OCI-LY3 (cell line): ENCODE measurements around the gene SLC12A6.
"Not testable (repeated sequence)": the region's sequence is repeated elsewhere in the genome, so short reads cannot be mapped to it uniquely, and the experiment has no call there.

Experiments used
- H2AFZ ChIP-seq: fragments of 200-600, 300-600 bp; shearing (Covaris generic); 2 replicates; pipeline ENCODE4 v1.6.0; 2014; ENCODE audit warnings: antibody characterized with exemption, low read depth, low read length
- H3K27ac ChIP-seq: fragments of 200-600, 300-600 bp; sonication (generic); 2 replicates; pipeline ENCODE4 v1.5.1; 2014; ENCODE audit warnings: mild to moderate bottlenecking, low read length, moderate library complexity, mixed read lengths
- H3K27me3 ChIP-seq: fragments of 200-600, 300-600 bp; sonication (generic); 2 replicates; pipeline ENCODE4 v1.6.1; 2014; ENCODE audit warnings: low read depth, low read length, mixed read lengths
- H3K36me3 ChIP-seq: fragments of 200-600, 300-600 bp; sonication (generic); replicated peaks from 2 replicates; pipeline ENCODE3; 2014; ENCODE audit warnings: low read depth, low read length, mixed read lengths
- H3K4me1 ChIP-seq: fragments of 300-600, 200-600 bp; sonication (generic); 2 replicates; pipeline ENCODE4 v1.6.1; 2014; ENCODE audit warnings: low read length, mixed read lengths
- H3K4me2 ChIP-seq: fragments of 200-600, 300-600 bp; sonication (generic); 2 replicates; pipeline ENCODE4 v1.6.1; 2014; ENCODE audit warnings: low read length, mixed read lengths
- H3K4me3 ChIP-seq: fragments of 300-600, 200-600 bp; sonication (generic); 2 replicates; pipeline ENCODE4 v1.5.1; 2014; ENCODE audit warnings: antibody characterized with exemption, mild to moderate bottlenecking, low read length, moderate library complexity
- H3K79me2 ChIP-seq: fragments of 300-600, 200-600 bp; shearing (Covaris generic); 2 replicates; pipeline ENCODE4 v1.6.1; 2014; ENCODE audit warnings: mild to moderate bottlenecking, low read length, mixed read lengths
- H3K9ac ChIP-seq: fragments of 300-600, 200-600 bp; shearing (Covaris generic); 2 replicates; pipeline ENCODE4 v1.6.0; 2014; ENCODE audit warnings: mild to moderate bottlenecking, low read length, moderate library complexity
- H3K9me3 ChIP-seq: fragments of 200-600, 300-600 bp; shearing (Covaris generic); 2 replicates; pipeline ENCODE4 v1.6.1; 2014; ENCODE audit warnings: low read length, mixed read lengths; ENCODE audit not compliant: insufficient read depth
- H4K20me1 ChIP-seq: fragments of 200-600, 300-600 bp; sonication (generic); 2 replicates; pipeline ENCODE4 v1.6.1; 2016; ENCODE audit warnings: low read length, mixed read lengths; ENCODE audit not compliant: insufficient read depth
- EZH2phosphoT487 ChIP-seq: fragments of 200-600 bp; shearing (Covaris generic); IDR thresholded peaks from 2 replicates; pipeline ENCODE4 v1.6.1; 2018; ENCODE audit warnings: antibody characterized with exemption, mixed run types, low read depth
- TF ChIP-seq, protein P1 (sequence below): fragments of 200-600, 300-600 bp; sonication (generic); IDR thresholded peaks from 2 replicates; pipeline ENCODE4 v1.5.1; 2014; ENCODE audit warnings: antibody characterized with exemption, low read length, low read depth

SLC12A6 gene

DNA sequence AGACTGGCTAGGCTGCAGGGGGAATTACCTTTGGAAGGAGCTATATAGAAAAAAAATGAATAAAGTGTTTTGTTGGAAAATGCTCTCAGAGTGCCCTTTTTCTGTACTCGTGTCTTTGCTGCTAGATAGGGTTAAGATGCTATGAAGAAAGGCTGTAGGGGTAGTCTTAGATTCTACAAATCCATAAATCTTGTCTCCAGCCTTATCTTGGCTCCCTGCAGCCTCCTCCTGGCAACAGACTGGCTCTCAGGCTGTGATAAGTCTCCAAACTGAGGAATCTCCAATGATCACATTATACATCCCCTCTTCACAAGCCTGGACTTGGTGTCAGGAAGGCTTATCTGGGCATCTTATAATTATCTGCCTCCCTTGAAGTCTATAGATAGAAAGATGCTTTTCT, 20.1 kb upstream of the SLC12A6 start:
- no peak overlapping the region for H3K9ac ChIP-seq
- H3K4me1 ChIP-seq, result no peaks in the 10 kb centered on the region
- H3K36me3 ChIP-seq, result peaks cover 58% of the 10 kb centered on the region
- no peak overlapping the region for H3K27ac ChIP-seq
- no peak overlapping the region for H3K4me3 ChIP-seq
- H3K79me2 ChIP-seq, result no peaks in the 10 kb centered on the region
- H4K20me1 ChIP-seq, result no peaks in the 10 kb centered on the region
- no peak overlapping the region for H3K4me2 ChIP-seq
- H2AFZ ChIP-seq, result no peak overlapping the region
- TF ChIP-seq, protein P1, sequence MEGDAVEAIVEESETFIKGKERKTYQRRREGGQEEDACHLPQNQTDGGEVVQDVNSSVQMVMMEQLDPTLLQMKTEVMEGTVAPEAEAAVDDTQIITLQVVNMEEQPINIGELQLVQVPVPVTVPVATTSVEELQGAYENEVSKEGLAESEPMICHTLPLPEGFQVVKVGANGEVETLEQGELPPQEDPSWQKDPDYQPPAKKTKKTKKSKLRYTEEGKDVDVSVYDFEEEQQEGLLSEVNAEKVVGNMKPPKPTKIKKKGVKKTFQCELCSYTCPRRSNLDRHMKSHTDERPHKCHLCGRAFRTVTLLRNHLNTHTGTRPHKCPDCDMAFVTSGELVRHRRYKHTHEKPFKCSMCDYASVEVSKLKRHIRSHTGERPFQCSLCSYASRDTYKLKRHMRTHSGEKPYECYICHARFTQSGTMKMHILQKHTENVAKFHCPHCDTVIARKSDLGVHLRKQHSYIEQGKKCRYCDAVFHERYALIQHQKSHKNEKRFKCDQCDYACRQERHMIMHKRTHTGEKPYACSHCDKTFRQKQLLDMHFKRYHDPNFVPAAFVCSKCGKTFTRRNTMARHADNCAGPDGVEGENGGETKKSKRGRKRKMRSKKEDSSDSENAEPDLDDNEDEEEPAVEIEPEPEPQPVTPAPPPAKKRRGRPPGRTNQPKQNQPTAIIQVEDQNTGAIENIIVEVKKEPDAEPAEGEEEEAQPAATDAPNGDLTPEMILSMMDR, result no peak
- no peak for TF ChIP-seq EZH2phosphoT487
- H3K9me3 ChIP-seq, result no peaks in the 10 kb centered on the region
- no peaks in the 10 kb centered on the region for H3K27me3 ChIP-seq

DNA sequence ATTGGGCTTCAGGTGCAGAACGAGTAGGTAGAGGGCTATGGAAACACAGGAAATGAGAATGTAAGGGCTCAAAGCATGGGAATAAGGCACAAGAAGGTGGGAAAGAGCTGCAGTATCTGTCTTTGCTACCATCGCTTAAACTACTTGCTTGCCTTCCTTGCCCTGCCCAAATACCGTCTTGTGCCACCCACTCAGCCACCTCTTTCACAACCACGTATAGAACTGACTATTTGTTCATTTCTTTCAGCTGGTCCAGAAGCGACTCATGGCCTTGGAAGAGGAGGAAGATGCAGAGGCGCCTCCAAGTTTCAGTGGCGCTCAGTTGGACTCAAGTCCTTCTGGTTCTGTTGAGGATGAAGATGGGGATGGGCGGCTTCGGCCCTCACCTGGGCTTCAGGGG, 17.7 kb upstream of the SLC12A6 start:
- H3K79me2 ChIP-seq, result no peaks in the 10 kb centered on the region
- no peaks in the 10 kb centered on the region for H4K20me1 ChIP-seq
- no peak overlapping the region for H2AFZ ChIP-seq
- TF ChIP-seq, protein P1, result no peak
- TF ChIP-seq EZH2phosphoT487, result no peak
- H3K36me3 ChIP-seq, result peaks cover 40% of the 10 kb centered on the region
- no peak overlapping the region for H3K9ac ChIP-seq
- no peaks in the 10 kb centered on the region for H3K4me1 ChIP-seq
- no peak overlapping the region for H3K4me2 ChIP-seq
- no peak overlapping the region for H3K4me3 ChIP-seq
- no peak overlapping the region for H3K27ac ChIP-seq
- H3K9me3 ChIP-seq, result no peaks in the 10 kb centered on the region
- H3K27me3 ChIP-seq, result no peaks in the 10 kb centered on the region

DNA sequence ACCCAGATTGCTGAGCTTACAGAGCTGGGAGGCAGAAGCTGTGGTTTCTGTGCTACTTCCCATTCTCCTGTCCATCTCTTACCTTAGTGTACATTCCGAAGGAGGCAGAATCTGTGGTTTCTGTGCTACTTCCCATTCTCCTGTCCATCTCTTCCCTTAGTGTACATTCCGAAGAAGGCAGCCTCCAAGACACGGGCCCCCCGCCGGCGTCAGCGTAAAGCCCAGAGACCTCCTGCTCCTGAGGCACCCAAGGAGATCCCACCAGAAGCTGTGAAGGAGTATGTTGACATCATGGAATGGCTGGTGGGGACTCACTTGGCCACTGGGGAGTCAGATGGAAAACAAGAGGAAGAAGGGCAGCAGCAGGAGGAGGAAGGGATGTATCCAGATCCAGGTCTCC, 16.7 kb upstream of the SLC12A6 start:
- no peaks in the 10 kb centered on the region for H4K20me1 ChIP-seq
- no peak overlapping the region for H3K9ac ChIP-seq
- TF ChIP-seq, protein P1, result no peak
- no peak for TF ChIP-seq EZH2phosphoT487
- no peaks in the 10 kb centered on the region for H3K9me3 ChIP-seq
- H3K4me1 ChIP-seq, result no peaks in the 10 kb centered on the region
- no peak overlapping the region for H3K4me2 ChIP-seq
- H3K27me3 ChIP-seq, result no peaks in the 10 kb centered on the region
- no peak overlapping the region for H3K27ac ChIP-seq
- H3K79me2 ChIP-seq, result no peaks in the 10 kb centered on the region
- H3K4me3 ChIP-seq, result no peak overlapping the region
- no peak overlapping the region for H2AFZ ChIP-seq
- peaks cover 34% of the 10 kb centered on the region for H3K36me3 ChIP-seq

DNA sequence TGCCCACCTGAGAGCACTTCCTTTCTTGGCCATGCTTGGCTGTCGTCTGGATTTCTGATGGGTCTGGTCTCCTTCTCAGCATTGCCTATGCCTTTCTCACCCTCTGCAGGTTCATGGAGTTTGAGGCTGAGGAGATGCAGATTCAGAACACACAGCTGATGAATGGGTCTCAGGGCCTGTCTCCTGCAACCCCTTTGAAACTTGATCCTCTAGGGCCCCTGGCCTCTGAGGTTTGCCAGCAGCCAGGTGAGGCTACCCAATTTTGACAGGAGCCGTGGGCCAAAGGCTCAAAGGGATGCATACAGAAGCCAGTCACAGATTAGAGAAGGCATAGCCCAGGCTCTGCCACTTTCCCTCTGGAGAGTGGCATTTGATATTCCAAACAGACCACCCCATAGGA, 16.0 kb upstream of the SLC12A6 start:
- Histone ChIP-seq H3K9ac (no peak overlapping the region), H2AFZ (no peak overlapping the region), H3K4me2 (no peak overlapping the region), H4K20me1 (no peaks in the 10 kb centered on the region), H3K27ac (no peak overlapping the region), H3K9me3 (no peaks in the 10 kb centered on the region), H3K27me3 (no peaks in the 10 kb centered on the region), H3K79me2 (no peaks in the 10 kb centered on the region), H3K4me3 (no peak overlapping the region), H3K36me3 (peaks cover 31% of the 10 kb centered on the region), H3K4me1 (no peaks in the 10 kb centered on the region)
- TF ChIP-seq, protein P1, result no peak
- TF ChIP-seq EZH2phosphoT487, result no peak

DNA sequence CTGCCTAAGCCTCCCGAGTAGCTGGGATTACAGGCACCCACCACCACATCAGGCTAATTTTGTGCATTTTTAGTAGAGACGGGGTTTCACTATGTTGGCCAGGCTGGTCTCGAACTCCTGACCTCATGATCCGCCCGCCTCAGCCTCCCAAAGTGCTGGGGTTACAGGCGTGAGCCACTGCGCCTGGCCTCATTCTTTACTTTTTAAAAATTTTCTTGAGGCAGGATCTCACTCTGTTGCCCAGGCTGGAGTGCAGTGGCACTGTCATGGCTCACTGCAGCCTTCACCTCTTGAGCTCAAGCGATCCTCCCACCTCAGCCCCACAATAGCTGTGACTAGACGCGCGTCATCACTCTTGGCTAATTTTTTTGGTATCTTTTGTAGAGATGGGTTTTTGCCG, 15.4 kb upstream of the SLC12A6 start:
- H2AFZ ChIP-seq, H4K20me1 ChIP-seq, H3K4me1 ChIP-seq, H3K27me3 ChIP-seq, H3K9me3 ChIP-seq, H3K4me3 ChIP-seq, H3K4me2 ChIP-seq, H3K9ac ChIP-seq, H3K27ac ChIP-seq, H3K79me2 ChIP-seq: not testable (repeated sequence)
- peaks cover 31% of the 10 kb centered on the region for H3K36me3 ChIP-seq
